H9 (cell line): ENCODE results near the gene GRK3. TPM values are rescaled to one million over a fixed set of nuclear protein-coding genes. Genes with fewer than 3 reads are reported as not detected.

ENCODE experiments used
- DNase-seq: peaks from one replicate; pipeline ENCODE4 v3.0.0-alpha.2; 2017
- H2AFZ ChIP-seq: one replicate; pipeline ENCODE4 v1.6.1; 2013; ENCODE audit warnings: mild to moderate bottlenecking, low read length, control low read depth, moderate library complexity
- H2AK5ac ChIP-seq: 2 replicates; pipeline ENCODE4 v1.6.1; 2013; ENCODE audit warnings: low read length, control low read depth, mixed read lengths; ENCODE audit not compliant: insufficient read length
- H2BK120ac ChIP-seq: one replicate; pipeline ENCODE4 v1.6.1; 2013; ENCODE audit warnings: low read depth, mild to moderate bottlenecking, low read length, control low read depth, inconsistent platforms; ENCODE audit not compliant: poor library complexity, severe bottlenecking
- H2BK12ac ChIP-seq: 2 replicates; pipeline ENCODE4 v1.6.1; 2013; ENCODE audit warnings: low read length, control low read depth, mixed read lengths, low read depth; ENCODE audit not compliant: insufficient read length
- H2BK15ac ChIP-seq: 2 replicates; pipeline ENCODE4 v1.6.1; 2013; ENCODE audit warnings: low read depth, low read length, control low read depth
- H2BK20ac ChIP-seq: one replicate; pipeline ENCODE4 v1.6.1; 2013; ENCODE audit warnings: low read depth, mild to moderate bottlenecking, low read length, control low read depth, inconsistent platforms; ENCODE audit not compliant: poor library complexity, severe bottlenecking
- H2BK5ac ChIP-seq: 2 replicates; pipeline ENCODE4 v1.6.1; 2013; ENCODE audit warnings: low read length, control low read depth, mixed read lengths; ENCODE audit not compliant: insufficient read length
- H3K14ac ChIP-seq: 2 replicates; pipeline ENCODE4 v1.6.1; 2013; ENCODE audit warnings: low read length, control low read depth; ENCODE audit not compliant: insufficient read depth
- H3K18ac ChIP-seq: 2 replicates; pipeline ENCODE4 v1.6.1; 2013; ENCODE audit warnings: low read depth, mild to moderate bottlenecking, mixed read lengths, low read length, control low read depth; ENCODE audit not compliant: insufficient read length
- H3K23ac ChIP-seq: 2 replicates; pipeline ENCODE4 v1.6.1; 2013; ENCODE audit warnings: low read length, control low read depth, mixed read lengths, low read depth; ENCODE audit not compliant: insufficient read length
- H3K23me2 ChIP-seq: 2 replicates; pipeline ENCODE4 v1.6.1; 2013; ENCODE audit warnings: low read depth, mild to moderate bottlenecking, mixed read lengths, low read length, control low read depth; ENCODE audit not compliant: insufficient read length, poor library complexity, severe bottlenecking
- H3K27ac ChIP-seq: 2 replicates; pipeline ENCODE4 v1.5.1; 2013; ENCODE audit warnings: low read length, control low read depth, mixed read lengths, low read depth; ENCODE audit not compliant: insufficient read length
- H3K27me3 ChIP-seq: 2 replicates; pipeline ENCODE4 v1.6.1; 2013; ENCODE audit warnings: low read length, control low read depth, inconsistent platforms; ENCODE audit not compliant: insufficient read depth
- H3K4ac ChIP-seq: 2 replicates; pipeline ENCODE4 v1.6.1; 2013; ENCODE audit warnings: low read depth, mild to moderate bottlenecking, control low read depth, inconsistent platforms, low read length, moderate library complexity
- H3K4me1 ChIP-seq: 2 replicates; pipeline ENCODE4 v1.6.1; 2013; ENCODE audit warnings: low read length, control low read depth, inconsistent platforms; ENCODE audit not compliant: insufficient read depth
- H3K4me2 ChIP-seq: 2 replicates; pipeline ENCODE4 v1.6.1; 2013; ENCODE audit warnings: low read length, control low read depth, mixed read lengths; ENCODE audit not compliant: insufficient read length, insufficient read depth
- H3K56ac ChIP-seq: 2 replicates; pipeline ENCODE4 v1.6.1; 2013; ENCODE audit warnings: low read depth, mild to moderate bottlenecking, mixed read lengths, low read length, control low read depth; ENCODE audit not compliant: insufficient read length
- H3K79me1 ChIP-seq: 2 replicates; pipeline ENCODE4 v1.6.1; 2013; ENCODE audit warnings: low read depth, mild to moderate bottlenecking, moderate library complexity, low read length, control low read depth, inconsistent platforms; ENCODE audit not compliant: insufficient read depth, poor library complexity, severe bottlenecking
- H3K79me2 ChIP-seq: 2 replicates; pipeline ENCODE4 v1.6.1; 2013; ENCODE audit warnings: low read length, control low read depth, inconsistent platforms; ENCODE audit not compliant: insufficient read depth
- H3K9ac ChIP-seq: 2 replicates; pipeline ENCODE4 v1.6.1; 2013; ENCODE audit warnings: low read length, control low read depth, mixed read lengths; ENCODE audit not compliant: insufficient read length; ENCODE audit errors: extremely low read depth
- H3K9me3 ChIP-seq: one replicate; pipeline ENCODE4 v1.6.1; 2013; ENCODE audit warnings: low read depth, low read length, inconsistent platforms; ENCODE audit not compliant: control insufficient read depth
- H3T11ph ChIP-seq: one replicate; pipeline ENCODE4 v1.6.1; 2013; ENCODE audit warnings: mild to moderate bottlenecking, low read length, control low read depth, inconsistent platforms
- H4K20me1 ChIP-seq: one replicate; pipeline ENCODE4 v1.6.1; 2013; ENCODE audit not compliant: control insufficient read depth, insufficient read length, insufficient read depth
- H4K5ac ChIP-seq: 2 replicates; pipeline ENCODE4 v1.6.1; 2013; ENCODE audit warnings: low read depth, mild to moderate bottlenecking, mixed read lengths, low read length, control low read depth; ENCODE audit not compliant: insufficient read length
- H4K8ac ChIP-seq: replicated peaks from 2 replicates; pipeline ENCODE4 v1.6.1; 2013; ENCODE audit warnings: low read length, control low read depth, mixed read lengths, low read depth; ENCODE audit not compliant: insufficient read length
- H4K91ac ChIP-seq: 2 replicates; pipeline ENCODE4 v1.6.1; 2013; ENCODE audit warnings: low read depth, mild to moderate bottlenecking, moderate library complexity, mixed read lengths, low read length, control low read depth; ENCODE audit not compliant: insufficient read length
- H3K27ac Mint-ChIP-seq, 3 experiments: 2 replicates in 2 of 3; 3 replicates in 1 of 3; pipeline ENCODE4 v1.8.0; 2020 to 2021; ENCODE audit warnings: mixed read lengths in 3 of 3, mild to moderate bottlenecking in 1 of 3, moderate library complexity in 1 of 3
- H3K27me3 Mint-ChIP-seq: 2 replicates; pipeline ENCODE4 v1.8.0; 2021; ENCODE audit warnings: low read depth, mild to moderate bottlenecking, moderate library complexity, mixed read lengths
- H3K36me3 Mint-ChIP-seq, 3 experiments: 2 replicates in 2 of 3; 3 replicates in 1 of 3; pipeline ENCODE4 v1.8.0; 2020 to 2021; ENCODE audit warnings: low read depth in 3 of 3, mixed read lengths in 3 of 3; ENCODE audit not compliant: insufficient read depth in 1 of 3
- H3K4me1 Mint-ChIP-seq, 2 experiments: 2 replicates each; pipeline ENCODE4 v1.8.0; 2020; ENCODE audit warnings: mixed read lengths in 2 of 2
- H3K4me3 Mint-ChIP-seq, 2 experiments: 2 replicates in 1 of 2; 3 replicates in 1 of 2; pipeline ENCODE4 v1.8.0; 2020 to 2021; ENCODE audit warnings: mild to moderate bottlenecking in 2 of 2, mixed read lengths in 2 of 2, moderate library complexity in 1 of 2
- H3K9me3 Mint-ChIP-seq, 2 experiments: 2 replicates in 1 of 2; 3 replicates in 1 of 2; pipeline ENCODE4 v1.8.0; 2020; ENCODE audit warnings: mild to moderate bottlenecking in 2 of 2, mixed read lengths in 2 of 2, moderate library complexity in 1 of 2
- WGBS: extraction: QIAGEN DNeasy Blood & Tissue Kit; methylation state at CpG from one replicate; pipeline ENCODE4 v1.1.7; 2013; ENCODE audit warnings: missing lambda C conversion rate, low lambda C conversion rate, mixed read lengths; ENCODE audit not compliant: insufficient read length; ENCODE audit errors: extremely low coverage; 5-methylcytosine and 5-hydroxymethylcytosine counted together
- total RNA-seq: library from RNA; stranded (reverse); gene quantifications from 2 replicates; pipeline ENCODE4 v1.2.1, GENCODE V29; 2021
- TF ChIP-seq, protein P1 (sequence below): fragments of 200-600 bp; sonication (generic); conservative IDR thresholded peaks from 3 replicates; pipeline ENCODE4 v1.8.0; 2021; ENCODE audit warnings: antibody characterized with exemption, mild to moderate bottlenecking

Gene GRK3
- total RNA-seq, 1 experiment from 2014 or later, result 23.9 TPM

GRCh38 chr22:25602445-25602844 is 38.0 kb downstream of the GRK3 start:
- Histone ChIP-seq H3K23ac (no peak overlapping the region), H3K4me2 (no peak overlapping the region), H2AK5ac (no peak overlapping the region), H2BK120ac (no peak overlapping the region), H3K23me2 (no peaks in the 10 kb centered on the region), H3K27ac (no peak overlapping the region), H2BK12ac (no peak overlapping the region), H4K20me1 (no peaks in the 10 kb centered on the region), H2AFZ (no peak overlapping the region), H3K27me3 (no peaks in the 10 kb centered on the region), H2BK5ac (no peak overlapping the region), H3K56ac (no peak overlapping the region), H4K8ac (no peak overlapping the region), H3K79me2 (no peaks in the 10 kb centered on the region; the same call in 1 of the 2 replicates), H3K4me1 (no peaks in the 10 kb centered on the region; the same call in 1 of the 2 replicates), H2BK15ac (no peak overlapping the region), H3K18ac (no peak overlapping the region), H3K4ac (no peak overlapping the region), H4K5ac (no peak overlapping the region), H2BK20ac (no peak overlapping the region), H3K9ac (no peak overlapping the region), H3K9me3 (no peaks in the 10 kb centered on the region), H4K91ac (no peak overlapping the region), H3K14ac (no peak overlapping the region), H3K79me1 (no peaks in the 10 kb centered on the region), H3T11ph (no peak overlapping the region)
- no CpG with 5 or more reads among the region's 2 CpGs for WGBS
- Mint-ChIP-seq H3K4me1 (peaks cover 7 to 11% of the 10 kb centered on the region in 2 experiments), H3K36me3 (no peaks in the 10 kb centered on the region), H3K27me3 (no peaks in the 10 kb centered on the region), H3K27ac (no peak overlapping the region), H3K4me3 (no peak overlapping the region), H3K9me3 (no peaks in the 10 kb centered on the region)
- DNase-seq, result no peak
- TF ChIP-seq, protein P1, sequence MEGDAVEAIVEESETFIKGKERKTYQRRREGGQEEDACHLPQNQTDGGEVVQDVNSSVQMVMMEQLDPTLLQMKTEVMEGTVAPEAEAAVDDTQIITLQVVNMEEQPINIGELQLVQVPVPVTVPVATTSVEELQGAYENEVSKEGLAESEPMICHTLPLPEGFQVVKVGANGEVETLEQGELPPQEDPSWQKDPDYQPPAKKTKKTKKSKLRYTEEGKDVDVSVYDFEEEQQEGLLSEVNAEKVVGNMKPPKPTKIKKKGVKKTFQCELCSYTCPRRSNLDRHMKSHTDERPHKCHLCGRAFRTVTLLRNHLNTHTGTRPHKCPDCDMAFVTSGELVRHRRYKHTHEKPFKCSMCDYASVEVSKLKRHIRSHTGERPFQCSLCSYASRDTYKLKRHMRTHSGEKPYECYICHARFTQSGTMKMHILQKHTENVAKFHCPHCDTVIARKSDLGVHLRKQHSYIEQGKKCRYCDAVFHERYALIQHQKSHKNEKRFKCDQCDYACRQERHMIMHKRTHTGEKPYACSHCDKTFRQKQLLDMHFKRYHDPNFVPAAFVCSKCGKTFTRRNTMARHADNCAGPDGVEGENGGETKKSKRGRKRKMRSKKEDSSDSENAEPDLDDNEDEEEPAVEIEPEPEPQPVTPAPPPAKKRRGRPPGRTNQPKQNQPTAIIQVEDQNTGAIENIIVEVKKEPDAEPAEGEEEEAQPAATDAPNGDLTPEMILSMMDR, result no peak
